ENCODE results near the gene PATJ. TPM values are rescaled to one million over a fixed set of nuclear protein-coding genes. Genes with fewer than 3 reads are reported as not detected.

Gene PATJ
- total RNA-seq, 4 donors from 2014 or later, result 47.6 to 105 (median 70.8) TPM

- WGBS, 2 donors, result 89 to 90% methylated on average over 5 to 7 of the region's 7 CpGs
These were observed 296.5 kb downstream of the PATJ start for GRCh38 chr1:62038594-62039284.

GRCh38 chr1:62040450-62040849, 298.2 kb downstream of the PATJ start:
- no peak overlapping the region for H3K4me3 ChIP-seq
- WGBS, 2 donors, result 44 to 45% methylated on average over 2 of the region's 2 CpGs
- H3K9me3 ChIP-seq, result no peaks in the 10 kb centered on the region
- DNase-seq, result no peak
- H3K4me1 ChIP-seq, result no peaks in the 10 kb centered on the region
- H3K36me3 ChIP-seq, result peaks cover 0 to 12% (median 0%) of the 10 kb centered on the region in 3 donors
- H3K27ac ChIP-seq, result no peak overlapping the region
- H3K27me3 ChIP-seq, result no peaks in the 10 kb centered on the region
- TF ChIP-seq CTCF (IDR thresholded peaks at IDR 0.05) (no peak), POLR2A (IDR thresholded peaks at IDR 0.05) (no peak)
- intact Hi-C loops (cut with DNase I), result no loop called here

More at GRCh38 chr1:62038594-62039284, 296.5 kb downstream of the PATJ start:
- no peak for DNase-seq
- H3K9me3 ChIP-seq, result no peaks in the 10 kb centered on the region
- intact Hi-C loops (cut with DNase I), result no loop called here
- H3K36me3 ChIP-seq, result peaks cover 0 to 12% (median 0%) of the 10 kb centered on the region in 3 donors
- no peak overlapping the region for H3K27ac ChIP-seq
- H3K4me1 ChIP-seq, result no peaks in the 10 kb centered on the region
- no peak overlapping the region for H3K4me3 ChIP-seq
- no peaks in the 10 kb centered on the region for H3K27me3 ChIP-seq
- peak in 1 of 6 experiments; percentile 14 for TF ChIP-seq CTCF (IDR thresholded peaks at IDR 0.05)
- TF ChIP-seq POLR2A (IDR thresholded peaks at IDR 0.05), result no peak

DNA sequence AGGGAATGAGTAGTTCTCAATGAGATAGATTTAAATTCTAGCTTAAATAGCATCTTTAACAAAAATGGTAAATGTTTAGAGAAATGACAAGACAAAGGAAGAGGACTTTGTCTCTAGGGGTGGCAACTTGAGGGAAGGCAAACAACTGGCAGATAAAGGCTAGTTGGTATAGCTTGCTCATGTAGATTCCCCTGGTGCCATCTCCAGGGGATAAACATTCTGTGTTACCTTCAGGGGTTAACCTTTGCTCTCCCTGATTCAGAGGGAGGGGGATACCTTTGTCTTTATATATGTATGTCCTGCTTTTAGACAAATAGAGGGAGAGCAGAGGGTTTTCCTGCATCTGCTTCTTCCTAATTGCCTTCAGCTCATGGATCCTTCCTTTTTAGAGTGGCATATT, 298.7 kb downstream of the PATJ start:
- no peak for TF ChIP-seq CTCF (IDR thresholded peaks at IDR 0.05)
- TF ChIP-seq POLR2A (IDR thresholded peaks at IDR 0.05), result no peak
- H3K9me3 ChIP-seq, result no peaks in the 10 kb centered on the region
- DNase-seq, result no peak
- peaks cover 0 to 12% (median 0%) of the 10 kb centered on the region in 3 donors for H3K36me3 ChIP-seq
- no peaks in the 10 kb centered on the region for H3K27me3 ChIP-seq
- no peak overlapping the region for H3K4me3 ChIP-seq
- no peaks in the 10 kb centered on the region for H3K4me1 ChIP-seq
- intact Hi-C loops (cut with DNase I), result no loop called here
- no peak overlapping the region for H3K27ac ChIP-seq

GRCh38 chr1:62043154-62043553, 300.9 kb downstream of the PATJ start:
- Histone ChIP-seq H3K4me3 (no peak overlapping the region), H3K36me3 (peaks cover 0 to 16% (median 0%) of the 10 kb centered on the region in 3 donors), H3K4me1 (no peaks in the 10 kb centered on the region), H3K27ac (no peak overlapping the region), H3K9me3 (no peaks in the 10 kb centered on the region), H3K27me3 (no peaks in the 10 kb centered on the region)
- TF ChIP-seq POLR2A (IDR thresholded peaks at IDR 0.05) (no peak), CTCF (IDR thresholded peaks at IDR 0.05) (no peak)
- no peak for DNase-seq
- intact Hi-C loops (cut with DNase I), result no loop called here

- H3K4me1 ChIP-seq, result no peaks in the 10 kb centered on the region
- H3K4me3 ChIP-seq, result no peak overlapping the region
- H3K36me3 ChIP-seq, result peaks cover 0 to 20% (median 0%) of the 10 kb centered on the region in 3 donors
- H3K9me3 ChIP-seq, result no peaks in the 10 kb centered on the region
- WGBS, 2 donors, result 44 to 51% methylated on average over 6 of the region's 6 CpGs
- intact Hi-C loops (cut with DNase I), result no loop called here
- no peak overlapping the region for H3K27ac ChIP-seq
- DNase-seq, result no peak
- TF ChIP-seq POLR2A (IDR thresholded peaks at IDR 0.05) (no peak), CTCF (IDR thresholded peaks at IDR 0.05) (no peak)
- no peaks in the 10 kb centered on the region for H3K27me3 ChIP-seq
These were observed 303.3 kb downstream of the PATJ start for GRCh38 chr1:62045574-62045973.

All from esophagus squamous epithelium (tissue), 5 donors.